Measurements from ENCODE around the gene LDB1.

Gene LDB1

DNA sequence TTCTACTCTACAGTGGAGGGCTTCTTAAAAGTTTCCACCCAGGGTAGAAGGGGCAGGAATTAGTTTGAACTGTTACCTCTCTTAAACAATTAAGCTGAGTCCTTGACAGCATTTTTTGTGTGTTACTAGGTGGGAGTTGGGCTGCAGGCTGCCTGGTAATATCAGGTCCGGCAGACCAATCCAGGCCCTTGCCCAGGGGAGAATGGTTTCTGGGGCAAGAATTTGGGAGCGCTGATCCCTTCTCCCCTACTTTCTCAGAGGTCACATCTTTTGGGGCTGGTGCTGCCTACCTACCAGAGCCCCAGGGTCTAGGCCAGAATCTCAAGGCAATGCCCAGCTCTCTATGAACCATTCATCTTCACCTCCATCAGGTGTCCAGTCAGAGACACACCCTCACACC is 14.2 kb upstream of the LDB1 start:
- DNase-seq = no peak

DNA sequence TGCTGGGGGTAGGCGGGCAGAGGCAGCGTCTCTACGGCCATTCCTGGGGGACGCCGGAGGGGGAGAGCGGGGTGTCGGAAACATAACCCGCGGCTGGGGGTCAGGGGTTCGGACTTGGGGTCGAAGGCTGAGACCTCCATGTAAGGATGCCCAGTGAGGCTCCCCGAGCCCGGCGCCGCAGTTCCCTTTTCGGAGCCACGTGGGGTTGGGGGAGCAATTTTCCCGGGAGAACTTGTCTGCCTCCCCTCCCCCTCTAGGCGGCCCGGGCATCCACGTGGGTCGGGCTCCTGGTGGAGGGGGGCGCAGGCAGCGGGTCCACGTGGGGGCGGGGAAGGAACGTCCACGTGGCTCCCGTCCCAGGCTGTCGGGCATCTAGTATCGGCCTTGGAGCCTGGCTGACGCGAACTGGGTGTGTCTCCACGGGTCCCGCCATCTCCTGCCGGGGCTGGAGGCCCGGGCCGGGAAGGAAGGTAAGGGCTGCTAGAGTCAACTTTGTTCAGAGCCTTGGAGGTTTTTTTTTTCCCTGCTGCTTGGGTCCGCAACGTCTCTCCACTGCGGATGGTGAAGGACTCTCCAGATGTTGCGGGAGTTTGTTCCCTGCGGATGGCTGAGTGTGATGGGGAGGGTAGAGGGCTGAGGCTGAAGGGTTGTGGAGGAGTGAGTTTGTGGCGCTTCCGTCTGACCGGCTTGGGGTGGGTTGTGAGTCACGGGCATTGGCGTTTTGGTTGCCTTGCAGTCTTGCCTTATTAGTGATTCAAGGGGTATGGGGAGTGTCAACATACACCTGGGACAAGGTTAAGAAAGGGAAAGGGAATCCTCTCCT is 13.4 kb upstream of the LDB1 start:
- DNase-seq = peak; percentile 34 to 48

DNA sequence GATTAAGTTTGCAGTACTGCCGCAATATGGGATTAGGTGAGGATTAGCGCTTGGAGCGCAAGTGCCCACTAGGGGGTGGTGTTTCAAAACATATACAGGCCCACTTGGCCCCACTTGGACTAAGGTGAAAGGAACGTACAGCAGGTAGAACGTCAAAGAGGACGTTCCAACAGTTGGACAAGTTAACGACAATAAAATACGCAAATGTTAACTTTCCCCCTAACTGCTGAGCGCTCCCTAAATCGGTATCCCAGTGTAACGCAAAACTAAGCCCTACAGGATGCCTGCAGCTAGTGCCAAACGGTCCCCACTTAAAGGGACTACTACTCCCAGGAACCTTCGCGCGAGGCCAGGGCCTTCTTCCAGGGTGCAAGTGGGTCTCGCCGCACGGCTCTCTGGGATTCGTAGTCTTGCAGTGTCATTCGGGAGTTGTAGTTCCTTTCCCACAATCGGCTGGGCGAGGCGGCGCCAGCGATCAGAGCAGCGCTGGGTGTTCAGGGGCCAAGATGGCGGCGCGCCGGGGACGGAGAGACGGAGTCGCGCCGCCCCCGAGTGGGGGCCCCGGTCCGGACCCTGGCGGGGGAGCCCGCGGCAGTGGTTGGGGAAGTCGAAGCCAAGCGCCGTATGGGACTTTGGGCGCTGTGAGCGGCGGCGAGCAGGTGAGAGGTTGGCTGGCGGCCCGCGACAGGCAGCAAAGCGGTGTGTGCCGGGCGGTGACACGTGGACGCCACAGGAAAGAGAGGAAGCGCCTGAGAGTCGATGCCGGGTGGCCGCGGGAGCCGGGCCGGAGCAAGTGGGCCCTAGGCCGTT is 12.6 kb upstream of the LDB1 start, which contains the start of gene PPRC1:
TSS of gene PPRC1 (plus strand) at position 478 of the 810 bp plus-strand sequence. CDS start at position 507, 29 bp downstream.
- peak; percentile 98 for DNase-seq

DNA sequence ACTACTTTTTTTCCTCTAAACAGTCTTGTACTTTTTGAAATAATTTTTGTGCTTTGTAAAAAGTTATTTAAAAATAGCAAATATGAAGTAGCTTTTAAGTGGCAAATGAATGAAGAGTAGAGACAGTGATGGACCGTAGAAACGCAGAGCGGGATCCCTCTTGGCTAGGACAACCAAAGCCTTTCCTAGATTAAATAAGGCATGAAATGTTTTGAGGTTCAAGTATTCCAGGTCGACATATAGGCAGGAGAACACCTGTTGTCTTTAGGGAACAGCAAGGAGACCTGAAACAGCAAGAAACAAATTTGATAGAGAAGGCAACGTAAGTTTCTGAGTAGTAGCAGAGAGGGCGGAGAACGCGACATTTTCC is 12.0 kb upstream of the LDB1 start:
- no peak for DNase-seq

DNA sequence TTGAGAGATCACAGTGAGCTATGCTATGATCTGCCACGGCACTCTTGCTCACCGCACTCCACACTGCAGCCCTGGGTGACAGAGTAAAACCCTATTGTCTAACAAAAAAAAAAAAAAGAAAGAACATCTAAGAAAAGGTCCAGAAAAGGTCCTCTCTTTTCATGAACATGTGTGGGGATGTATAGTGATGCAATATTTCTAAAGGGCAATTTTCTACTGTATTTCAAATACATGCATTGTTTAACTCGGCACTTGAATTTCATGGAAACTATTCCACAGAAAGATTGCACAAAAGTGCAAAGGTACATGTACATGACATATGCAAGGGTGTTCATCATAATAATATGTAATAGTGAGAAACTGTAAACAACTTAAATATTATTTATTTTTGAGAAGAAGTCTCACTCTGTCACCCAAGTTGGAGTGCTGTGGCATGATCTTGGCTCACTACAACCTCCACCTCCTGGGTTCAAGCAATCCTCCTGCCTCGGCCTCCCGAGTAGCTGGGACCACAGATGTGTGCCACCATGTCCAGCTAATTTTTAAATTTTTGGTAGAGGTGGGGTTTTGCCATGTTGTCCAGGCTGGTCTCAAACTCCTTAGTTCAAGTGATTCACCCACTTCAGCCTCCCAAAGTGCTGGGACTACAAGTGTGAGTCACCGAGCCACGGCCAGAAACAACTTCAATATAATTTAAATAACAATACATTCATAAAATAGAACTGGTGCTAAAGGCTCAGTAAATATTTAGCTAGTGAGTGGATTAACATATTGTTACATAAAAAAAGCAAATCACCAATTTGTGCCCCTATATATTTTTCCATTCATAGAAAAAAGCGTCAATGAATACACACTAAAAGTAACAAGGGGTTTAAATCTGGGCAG is 11.4 kb upstream of the LDB1 start:
- no peak for DNase-seq

DNA sequence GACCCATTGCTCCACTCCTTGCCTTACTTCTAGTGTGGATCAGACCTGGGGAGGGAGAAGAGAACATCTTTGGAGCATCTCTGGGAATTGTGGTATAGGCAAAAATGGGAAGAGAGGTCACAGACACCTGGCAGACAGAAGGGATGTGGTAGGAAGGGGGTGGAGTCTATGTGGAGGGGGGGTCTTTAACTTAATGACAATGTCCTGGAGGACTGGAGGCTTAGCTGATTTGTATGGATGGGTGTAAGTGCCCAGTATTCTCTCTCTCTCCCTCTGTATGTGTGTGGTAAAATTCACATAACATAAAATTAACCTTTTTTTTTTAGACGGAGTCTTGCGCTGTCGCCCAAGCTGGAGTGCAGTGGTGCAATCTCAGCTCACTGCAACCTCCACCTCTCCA is 3.1 kb upstream of the LDB1 start:
- DNase-seq = no peak

DNA sequence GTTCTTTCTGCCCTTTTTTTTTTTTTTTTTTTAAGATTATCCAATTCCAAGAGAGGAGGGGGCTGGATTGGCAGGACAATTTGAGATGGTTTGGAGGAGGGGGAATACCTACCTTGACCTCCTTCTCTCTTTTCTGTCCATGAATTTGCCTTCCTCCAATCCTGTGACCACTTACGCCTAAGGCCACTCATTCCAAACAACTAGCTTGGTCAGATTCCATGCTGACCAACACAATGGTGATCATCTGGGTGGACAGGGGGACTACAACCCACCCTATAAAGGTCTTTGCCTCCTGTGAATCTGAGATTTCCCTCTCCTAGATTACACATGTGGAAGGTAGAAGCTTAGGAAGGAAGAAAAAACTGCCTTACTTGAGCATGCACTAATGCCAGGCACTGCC is 2.3 kb upstream of the LDB1 start:
- DNase-seq = no peak

DNA sequence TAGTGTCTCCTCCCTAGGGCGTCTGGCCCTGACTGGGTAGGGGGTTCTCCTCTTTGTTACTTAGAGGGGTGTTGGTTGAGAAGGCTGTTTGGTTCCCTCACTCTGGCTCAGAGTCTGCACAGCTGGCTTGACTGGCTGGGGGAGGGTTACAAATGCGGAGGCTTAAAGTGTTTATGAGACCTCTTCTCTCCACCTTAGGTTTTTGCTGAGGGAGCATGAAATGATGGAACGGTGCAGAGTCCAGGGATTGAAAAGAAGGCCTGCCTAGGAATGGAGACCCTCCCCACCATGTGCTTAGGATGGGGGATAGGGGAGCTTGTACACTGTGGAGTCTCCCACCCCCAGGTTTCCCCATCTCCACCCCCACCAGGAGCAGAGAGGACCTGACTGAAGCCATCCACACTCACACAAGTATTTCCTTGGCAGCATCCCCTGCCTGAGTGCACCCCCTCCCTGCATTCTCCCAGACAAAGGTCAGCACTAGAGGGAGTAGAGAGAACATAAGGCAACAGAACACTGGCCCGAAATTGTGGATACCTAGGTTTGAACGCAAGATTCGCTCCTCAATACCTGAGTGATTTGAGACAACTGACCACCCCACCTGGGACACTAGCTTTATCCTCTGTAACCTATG is 1.7 kb upstream of the LDB1 start:
- no peak for DNase-seq

DNA sequence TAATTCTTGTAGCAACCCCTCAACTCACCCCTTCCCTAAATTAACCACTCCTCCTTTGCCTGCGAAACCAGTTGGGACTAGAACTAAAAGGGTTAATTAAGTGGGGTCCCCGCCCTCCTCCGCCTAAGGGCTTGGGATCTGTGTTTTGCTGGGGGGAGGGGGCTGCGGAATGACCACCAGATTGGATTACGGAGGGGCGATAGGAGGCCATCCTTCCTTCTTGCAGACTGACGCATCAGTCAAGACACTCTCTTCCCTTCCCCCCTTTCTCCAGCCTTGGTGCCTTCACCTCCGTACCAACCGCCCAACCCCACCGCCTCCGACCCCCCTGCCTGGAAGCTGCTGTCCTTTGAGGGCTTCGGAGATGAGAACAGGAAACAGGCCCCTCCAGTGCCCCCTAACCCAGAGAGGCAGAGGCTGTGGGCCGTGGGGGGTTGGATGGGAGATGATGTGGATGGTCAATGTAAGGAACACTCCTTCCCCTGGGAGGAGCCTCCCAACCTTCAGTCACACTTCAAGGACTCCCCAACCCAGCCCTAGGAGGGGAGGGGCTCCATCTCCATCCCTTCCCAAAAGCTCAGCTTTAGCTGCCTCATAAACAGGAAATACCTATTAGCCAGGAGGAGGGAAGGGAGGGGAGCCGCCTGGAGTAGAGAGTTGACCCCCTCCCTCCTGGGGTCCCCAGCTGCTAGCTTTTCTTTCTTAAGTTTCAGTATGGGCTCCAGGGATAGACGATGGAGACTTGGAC is 997 bp upstream of the LDB1 start:
- peak in 1 of 2 donors; percentile 27 for DNase-seq

DNA sequence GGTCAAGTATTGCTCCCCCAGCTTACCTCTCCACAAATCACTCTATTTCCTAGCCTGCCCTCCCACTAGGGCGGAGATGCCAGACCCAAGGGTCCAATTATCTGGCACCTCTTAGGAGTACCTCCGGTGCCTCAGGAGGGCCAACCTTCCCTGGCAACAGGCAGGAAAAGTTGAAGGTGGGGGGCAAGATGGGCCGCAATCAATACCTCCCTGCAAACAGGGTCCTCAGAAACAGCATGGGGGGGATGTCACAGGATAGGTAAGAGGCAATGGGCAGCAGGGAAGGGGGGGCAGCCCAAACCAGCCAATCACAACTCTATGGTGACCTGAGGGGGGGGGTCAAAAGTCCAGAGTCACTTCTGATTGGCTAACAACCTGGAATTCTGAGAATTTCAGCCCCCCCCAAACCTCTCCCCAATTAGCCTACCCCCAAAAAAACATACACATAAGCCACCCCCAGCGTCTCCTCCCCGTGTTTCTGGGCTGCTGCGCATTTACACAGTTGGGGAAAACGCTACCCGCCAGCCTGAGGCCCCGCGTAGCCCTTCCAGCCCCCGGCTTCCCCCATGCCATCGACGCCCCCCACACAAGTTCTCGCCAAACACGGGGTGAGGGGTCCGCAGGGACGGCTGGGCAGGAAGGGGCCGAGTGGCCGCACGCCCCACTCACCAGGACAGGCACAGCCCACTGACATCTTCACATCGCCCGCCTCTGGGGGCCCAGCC is 589 bp downstream of the LDB1 start:
- peak; percentile 69 to 78 for DNase-seq

DNA sequence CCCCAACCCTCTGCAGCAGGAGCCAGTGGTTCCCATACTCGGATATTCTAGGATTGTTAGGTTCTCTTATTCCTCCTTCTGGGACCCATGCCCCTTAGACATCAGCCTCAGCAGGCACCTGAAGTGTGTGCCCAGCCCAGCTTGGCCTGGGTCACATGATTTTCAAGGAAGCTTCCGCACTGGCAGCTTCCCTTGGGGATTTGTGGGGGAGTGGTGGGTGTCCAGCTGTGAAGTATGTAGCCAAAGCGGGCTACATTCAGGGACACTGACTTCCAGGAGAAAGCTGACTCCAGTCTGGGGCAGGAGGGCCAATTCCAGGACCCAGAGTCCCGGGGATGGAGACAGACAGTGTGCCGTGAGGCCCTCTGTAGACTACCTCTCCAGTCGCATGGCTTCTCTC is 1.3 kb downstream of the LDB1 start:
- peak in 1 of 2 donors; percentile 45 for DNase-seq

DNA sequence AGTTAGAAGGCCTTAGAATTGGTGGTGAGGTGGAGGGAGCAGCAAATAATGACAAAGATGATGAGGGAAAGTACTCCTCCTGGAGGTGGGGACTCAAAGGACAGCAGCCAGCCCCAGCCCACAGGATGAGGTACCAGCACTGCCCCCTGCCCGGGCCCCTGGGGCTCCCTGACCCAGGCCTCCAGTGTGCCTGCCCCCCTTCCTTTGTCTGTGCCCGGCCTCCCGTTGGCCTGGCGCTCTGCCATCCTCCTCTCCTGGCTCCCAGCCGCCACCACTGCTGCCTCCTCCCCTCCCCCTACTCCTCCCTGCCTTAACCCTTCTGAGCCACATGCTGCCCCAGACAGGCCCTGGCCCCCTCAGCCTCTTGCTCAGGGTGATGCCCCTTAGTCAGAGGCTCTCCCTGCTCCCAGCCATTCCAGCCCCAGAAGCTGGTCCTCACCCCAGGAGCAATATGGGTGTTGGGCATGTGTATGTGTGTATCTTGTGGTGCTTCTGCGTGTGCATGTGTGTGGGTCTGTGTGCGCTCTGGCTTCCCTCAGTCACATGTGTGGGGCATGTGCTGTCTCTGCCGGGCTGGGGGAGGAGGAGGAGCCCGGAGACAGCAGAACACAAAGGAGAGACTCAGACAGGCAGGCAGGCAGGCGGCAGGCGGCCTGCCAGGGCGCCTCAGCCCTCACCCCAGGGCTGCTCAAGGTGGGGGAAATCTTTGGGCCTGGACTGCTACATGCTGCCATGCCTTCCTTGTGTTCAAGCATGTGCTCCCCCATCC is 2.6 kb downstream of the LDB1 start:
- DNase-seq = peak; percentile 65

DNA sequence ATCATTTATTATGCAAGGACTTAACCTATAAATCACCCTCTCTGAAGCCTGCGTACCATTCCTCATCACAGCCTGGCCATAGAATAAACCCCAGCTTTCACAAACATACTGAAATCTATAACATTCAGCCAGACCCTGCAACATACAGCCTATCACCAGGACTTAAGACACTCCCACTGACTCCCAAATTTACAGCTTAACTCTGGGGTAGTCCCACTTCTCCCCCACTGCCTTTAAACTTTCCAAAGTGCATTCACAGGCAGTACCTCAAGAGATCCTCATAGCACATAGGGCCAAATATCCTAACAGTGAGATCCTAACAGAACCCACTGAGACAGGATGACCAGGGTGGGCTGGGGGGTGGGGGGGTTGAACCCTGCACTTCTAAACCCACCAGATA is 3.5 kb downstream of the LDB1 start:
- no peak for DNase-seq

DNA sequence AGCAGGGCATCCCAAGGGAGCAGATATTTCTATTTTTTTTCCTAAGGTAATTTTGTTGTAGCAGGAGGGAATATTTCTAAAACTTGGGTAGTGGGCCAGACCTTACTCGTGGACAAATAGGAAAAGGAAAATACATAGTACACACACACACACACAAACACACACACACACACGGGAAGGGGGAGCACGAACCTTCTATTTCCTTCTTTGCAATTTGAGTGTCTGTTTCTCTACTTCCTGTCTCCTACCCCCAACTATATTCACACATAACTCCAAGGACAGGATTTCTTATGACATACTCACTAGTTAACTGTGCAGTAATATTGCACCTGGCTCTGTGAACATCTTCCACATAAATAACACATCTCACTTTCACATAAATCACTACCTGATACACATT is 4.4 kb downstream of the LDB1 start:
- peak in 1 of 2 donors; percentile 37 for DNase-seq

DNA sequence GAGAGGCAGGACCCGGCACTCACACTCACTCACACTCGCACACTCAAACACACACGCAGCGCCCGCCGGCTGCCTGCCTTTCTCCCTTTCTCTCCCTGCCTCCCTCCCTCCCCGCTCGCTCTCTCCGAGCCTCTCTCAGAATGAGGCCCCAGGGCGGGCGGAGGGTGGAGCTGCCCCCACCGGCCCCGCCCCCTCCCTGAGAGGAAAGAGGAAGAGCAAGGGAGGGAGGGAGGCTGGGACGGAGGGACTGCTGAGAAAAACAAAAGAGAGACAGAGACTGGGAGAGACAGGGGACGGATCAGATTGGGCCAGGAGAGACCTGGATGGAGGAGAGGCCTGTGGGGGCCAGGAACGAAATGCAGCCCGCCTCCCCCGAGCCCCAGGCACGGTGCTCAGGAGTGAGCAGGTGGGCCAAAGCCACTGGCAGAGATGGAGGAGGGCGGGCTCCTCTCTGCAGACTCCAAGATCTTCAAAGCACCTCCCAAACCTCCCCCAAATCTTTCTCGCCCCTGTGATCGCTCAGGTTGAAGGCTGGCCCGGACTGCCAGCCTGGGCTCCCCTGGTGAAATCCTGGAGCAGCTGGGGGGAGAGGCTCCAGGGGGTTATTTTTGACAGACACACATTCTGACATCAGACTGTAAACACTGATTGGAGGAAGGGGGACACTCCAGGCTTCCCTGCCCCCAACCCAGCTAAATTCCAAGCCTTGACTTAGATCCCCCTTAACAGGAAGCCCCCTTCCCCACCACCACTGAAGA is 5.1 kb downstream of the LDB1 start:
- peak; percentile 77 to 82 for DNase-seq

DNA sequence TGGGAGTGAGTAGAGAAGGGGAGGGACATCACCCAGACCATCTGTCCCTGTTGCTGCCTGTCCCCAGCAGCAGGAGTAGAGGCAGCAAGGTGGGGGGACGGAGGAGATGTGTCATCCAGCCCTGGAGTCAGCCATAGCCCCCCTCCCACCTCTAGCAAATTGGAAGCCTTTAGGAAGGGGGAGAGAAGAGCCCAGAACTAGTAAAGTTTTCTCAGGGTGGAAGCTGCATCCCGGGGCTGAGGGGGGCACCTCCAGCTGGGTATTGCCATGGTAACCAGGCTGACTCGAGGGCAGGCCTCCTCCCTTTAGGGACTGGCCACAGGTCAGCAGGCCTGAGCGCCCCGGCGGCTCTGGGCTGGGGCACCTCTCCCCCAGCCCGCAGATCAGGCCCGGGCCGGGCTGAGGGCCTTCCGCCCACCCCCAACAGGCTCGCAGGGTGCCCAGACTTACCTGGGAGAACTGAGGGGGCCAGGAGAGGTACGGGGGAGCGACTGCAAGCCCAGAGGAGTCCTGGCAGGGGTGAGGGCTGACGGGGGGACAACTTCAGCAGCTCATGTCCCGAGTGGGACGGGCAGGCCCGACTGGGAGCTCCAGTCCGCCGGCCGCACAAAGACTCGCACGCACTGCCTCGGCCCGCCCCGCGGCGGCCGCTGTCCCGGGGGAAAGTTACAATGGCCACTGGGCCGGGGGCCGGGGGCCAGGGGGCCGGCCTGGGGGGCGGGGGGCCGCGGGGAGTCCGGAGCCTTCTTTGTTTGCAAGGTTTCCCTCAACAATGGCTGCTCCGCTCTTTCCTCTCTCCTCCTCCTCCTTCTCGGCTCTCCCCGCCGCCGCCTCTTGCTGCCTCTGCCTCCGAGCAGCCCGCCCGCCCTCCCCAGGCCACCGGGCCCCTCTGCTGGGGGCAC is 6.0 kb downstream of the LDB1 start:
- DNase-seq = no peak

DNA sequence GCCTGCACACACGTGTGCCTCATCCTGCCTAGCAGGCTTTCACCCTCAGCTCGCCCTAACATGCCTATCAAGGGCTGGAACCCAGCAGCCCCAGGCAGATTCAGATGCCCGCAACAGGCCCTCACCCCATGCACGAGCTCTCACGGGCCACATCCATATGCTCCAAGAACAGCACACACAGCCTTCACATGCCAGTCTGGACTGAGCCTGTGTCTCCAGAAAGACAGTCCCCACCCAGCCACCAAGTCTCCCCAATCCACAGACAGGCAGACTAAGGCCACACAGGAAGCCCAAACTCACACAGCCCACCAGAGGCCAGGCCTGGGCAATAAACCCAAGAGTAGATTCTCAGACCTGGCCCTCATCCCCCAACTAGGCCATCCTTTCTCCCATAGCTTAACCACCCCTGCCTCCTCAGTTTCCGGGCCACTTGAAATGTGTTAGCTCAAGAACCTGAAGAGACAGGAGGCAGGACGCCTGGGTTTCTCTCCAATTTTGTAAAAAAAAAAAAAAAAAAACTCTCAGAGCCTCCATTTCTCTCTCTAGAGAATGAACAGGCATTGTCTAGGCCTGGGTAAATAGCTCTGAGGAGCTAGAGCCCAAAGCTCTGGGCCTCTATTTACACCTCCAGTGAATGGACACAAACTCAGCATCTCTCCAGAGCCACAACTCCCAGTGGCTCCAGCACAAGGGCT is 6.8 kb downstream of the LDB1 start:
- no peak for DNase-seq

Data from CD4-positive, alpha-beta T cell treated with Interleukin-4 for 1 hour (primary cell).